ENCODE results near the gene IFT57.

DNA sequence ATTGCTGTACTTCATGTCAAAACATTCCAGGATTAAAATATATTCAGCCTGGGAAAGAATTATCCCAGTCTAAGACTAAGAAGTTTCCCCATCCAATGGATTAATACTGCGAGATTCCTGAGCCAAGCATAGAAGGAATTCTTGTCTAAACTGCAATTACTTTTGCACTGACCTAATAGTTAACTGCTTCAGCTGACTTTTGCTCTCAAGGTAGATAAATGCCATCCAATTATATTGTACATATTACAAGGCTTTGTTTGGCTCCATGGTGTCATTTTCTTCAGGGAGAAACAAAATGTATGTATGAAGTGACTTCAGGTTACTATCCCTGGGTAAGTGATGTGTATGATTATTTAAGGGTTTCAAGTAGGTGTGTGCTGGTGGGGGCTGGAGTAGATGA, 6.1 kb upstream of the IFT57 start:
- TF ChIP-seq POLR2AphosphoS5 (IDR thresholded peaks at IDR 0.05), result no peak
- no peak for TF ChIP-seq POLR2A (IDR thresholded peaks at IDR 0.05)

All from transverse colon (tissue), 3 donors.